Smooth muscle cell of the brain vasculature (primary cell): ENCODE results near the gene RUSF1.
"Not testable (repeated sequence)": the region's sequence is repeated elsewhere in the genome, so short reads cannot be mapped to it uniquely, and the experiment has no call there.

Source experiments
- DNase-seq: peaks from one replicate; pipeline ENCODE4 v3.0.0-alpha.2; 2012; ENCODE audit warnings: low read depth, low spot score

Gene RUSF1

DNA sequence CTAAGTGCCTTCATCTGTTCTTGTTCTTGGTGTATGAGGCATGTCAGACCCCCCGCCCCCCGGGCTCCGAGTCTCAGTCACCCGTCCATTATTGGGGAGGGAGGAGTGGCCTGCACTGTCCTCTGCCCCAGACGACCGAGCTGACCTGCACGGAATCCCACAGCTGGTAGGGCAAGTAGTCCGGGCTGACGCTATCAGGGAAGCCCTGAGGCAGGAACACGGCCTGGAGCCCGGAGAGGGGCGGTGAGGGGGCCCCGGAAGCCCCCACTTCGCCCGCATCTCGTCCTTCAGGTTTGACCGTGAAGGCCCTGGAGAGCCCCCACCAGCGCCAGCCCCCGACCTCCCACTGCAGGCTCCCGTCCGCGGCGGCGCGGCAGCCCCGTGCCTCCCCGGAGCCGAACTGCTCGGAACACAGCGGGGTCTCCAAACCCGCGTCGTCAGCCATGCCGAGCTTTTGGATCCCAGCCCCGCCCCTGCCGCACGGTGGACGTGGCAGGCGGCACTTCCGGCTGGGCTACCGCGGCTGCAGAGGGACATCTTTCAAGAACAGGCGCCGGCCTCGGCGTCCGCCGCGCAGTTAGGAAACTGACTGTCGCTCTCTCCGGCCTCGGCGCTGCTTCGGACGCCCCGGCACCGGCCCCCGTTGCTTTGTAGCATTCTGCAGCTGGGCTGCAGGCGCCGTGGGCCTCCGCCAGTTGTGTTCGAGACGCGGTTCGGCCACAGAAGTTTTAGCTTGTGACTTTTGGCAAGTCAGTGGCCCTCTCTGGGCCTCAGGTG lies at the start of gene RUSF1:
RUSF1 (minus strand) TSS at position 463 of the 777 bp plus-strand sequence; CDS start at position 445, 18 bp downstream.
- DNase-seq: peak; percentile 81

DNA sequence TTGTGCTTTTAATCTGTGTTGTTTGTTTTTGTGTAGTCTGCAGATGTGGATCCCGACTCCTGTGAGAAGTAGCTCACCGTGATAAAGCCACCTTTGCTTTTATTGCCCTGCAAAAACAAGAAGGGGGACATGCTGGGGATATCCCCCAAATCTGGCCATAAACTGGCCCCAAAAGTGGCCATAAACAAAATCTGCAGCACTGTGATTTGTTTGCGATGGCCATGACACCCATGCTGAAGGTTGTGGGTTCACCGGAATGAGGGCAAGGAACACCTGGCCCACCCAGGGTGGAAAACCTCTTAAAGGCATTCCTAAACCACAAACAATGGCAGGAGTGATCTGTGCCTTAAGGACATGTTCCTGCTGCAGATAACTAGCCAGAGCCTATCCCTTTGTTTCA lies 34.6 kb upstream of the RUSF1 start:
- DNase-seq: no peak

DNA sequence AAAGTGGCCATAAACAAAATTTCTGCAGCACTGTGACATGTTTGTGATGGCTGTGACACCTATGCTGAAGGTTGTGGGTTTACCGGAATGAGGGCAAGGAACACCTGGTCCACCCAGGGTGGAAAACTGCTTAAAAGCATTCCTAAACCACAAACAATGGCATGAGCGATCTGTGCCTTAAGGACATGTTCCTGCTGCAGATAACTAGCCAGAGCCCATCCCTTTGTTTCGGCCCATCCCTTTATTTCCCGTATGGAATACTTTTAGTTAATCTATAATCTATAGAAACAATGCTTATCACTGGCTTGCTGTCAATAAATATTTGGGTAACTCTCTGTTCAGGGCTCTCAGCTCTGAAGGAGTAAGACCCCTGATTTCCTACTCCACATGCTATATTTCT lies 31.6 kb upstream of the RUSF1 start:
- not testable (repeated sequence) for DNase-seq

DNA sequence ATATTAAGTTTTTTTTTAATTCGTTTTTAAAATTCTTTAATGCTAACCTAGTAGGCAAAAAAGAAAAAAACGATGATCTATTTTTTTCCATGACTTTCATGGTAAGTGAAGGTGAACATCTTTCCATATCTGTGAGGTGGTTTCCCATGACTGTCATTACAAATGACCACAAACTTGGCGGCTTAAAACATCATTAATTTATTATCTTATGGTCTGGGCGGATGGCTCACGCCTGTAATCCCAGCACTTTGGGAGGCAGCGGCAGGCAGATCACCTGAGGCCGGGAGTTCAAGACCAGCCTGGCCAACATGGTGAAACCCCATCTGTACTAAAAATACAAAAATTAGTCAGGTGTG lies 30.0 kb upstream of the RUSF1 start:
- DNase-seq: not testable (repeated sequence)

DNA sequence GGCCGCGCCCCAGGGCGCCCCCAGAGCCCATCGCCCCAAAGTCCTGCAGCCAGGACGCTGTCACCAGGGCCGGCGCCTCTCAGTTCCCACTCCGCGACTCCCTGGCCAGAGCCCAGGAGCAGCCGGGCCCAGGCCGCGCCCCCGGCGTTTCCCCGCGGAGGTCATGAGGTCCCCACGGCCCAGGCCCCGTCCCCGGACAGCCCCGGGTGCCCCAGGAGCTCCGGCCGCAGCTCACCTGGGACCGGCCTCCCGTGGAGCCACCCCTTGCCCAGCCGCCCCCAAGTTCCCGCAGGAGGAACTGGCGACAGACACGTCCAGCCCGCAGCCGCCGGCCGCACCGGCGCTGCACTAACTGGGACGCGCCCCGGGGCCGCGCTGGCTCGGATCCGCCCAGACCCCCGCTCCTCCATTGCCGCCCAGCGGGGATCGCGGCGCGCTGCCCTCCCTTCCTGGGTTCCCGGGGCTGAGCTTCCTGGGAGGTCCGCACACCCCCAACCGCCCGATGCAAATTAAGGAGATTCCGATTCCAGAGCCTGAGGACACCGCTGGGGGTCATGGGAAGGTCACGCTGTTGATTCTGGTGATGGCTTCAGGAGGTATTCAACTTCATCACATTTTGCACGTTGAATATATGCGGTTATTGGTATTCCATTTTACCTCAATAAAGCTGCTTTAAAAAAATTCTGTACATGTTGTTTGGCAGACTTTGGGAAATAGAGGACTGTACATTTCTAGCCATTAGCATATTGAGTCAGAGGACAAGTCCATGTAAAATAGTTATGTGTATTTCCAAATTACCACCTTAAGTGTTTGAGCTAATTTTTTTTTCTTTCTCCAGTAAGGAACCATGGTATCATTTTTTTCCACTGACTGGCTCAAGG lies 29.4 kb upstream of the RUSF1 start:
- DNase-seq: no peak

DNA sequence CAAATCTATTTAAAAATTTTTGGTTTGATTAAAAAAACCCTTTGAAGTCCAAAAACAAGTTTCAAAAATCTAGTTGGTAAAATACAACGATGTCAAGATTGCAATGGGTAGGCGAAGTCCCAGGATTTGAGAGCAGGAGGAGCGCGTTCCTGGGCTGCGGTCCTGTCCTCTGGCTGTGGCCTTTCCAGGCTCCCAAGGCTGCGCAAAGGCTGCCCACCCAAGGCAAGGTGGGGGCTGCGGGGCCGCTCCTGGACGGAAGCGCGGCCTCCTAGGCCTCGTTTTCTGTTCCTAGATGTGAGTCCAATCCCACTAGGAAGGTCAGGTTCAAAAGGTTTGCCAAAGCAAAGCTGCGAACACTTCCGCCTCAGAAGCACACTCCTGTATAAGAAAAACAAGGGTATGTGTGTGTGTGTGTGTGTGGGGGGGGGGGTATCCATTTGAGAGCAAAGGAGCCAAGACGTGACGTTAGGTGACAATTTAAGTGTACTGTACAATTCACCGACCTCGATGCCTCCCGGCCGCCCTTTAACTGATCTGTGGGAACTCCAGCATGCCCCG lies 28.7 kb upstream of the RUSF1 start:
- DNase-seq: no peak

DNA sequence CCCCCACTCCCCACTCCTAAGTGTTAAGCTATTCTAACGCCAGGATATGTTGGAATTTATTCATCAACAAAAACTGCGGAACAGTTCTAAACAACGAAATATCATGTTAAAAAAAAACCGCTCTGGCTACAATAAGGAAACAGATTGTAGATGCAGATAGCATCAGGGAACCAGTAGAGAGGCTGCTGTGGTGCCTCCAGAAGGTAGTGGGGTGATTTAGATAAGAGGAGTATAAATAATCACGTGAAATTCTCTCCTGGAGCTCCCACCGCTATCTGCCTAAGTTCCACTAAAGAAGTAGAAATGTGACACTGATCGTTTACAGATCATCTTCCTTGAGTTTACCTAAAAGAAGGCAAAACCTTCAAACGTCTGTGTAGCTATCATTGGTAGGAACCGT lies 27.5 kb upstream of the RUSF1 start:
- no peak for DNase-seq

DNA sequence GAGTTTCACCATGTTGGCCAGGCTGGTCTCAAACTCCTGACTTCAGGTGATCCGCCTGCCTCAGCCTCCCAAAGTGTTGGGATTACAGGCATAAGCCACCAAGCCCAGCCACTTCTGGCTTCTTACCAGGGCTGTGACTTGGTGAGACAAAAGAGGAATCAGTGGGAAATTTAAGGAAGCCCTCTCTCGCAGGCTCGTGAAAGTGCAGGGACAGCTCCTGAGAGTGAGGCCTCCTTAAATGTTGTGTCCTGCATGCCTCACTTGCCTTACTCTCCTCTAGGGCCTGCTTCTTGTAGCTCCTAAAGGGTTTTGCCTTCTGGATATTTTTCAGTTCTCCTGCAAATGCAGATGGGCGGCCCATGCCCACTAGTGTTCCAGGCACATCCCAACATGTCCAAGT lies 24.7 kb upstream of the RUSF1 start:
- no peak for DNase-seq

DNA sequence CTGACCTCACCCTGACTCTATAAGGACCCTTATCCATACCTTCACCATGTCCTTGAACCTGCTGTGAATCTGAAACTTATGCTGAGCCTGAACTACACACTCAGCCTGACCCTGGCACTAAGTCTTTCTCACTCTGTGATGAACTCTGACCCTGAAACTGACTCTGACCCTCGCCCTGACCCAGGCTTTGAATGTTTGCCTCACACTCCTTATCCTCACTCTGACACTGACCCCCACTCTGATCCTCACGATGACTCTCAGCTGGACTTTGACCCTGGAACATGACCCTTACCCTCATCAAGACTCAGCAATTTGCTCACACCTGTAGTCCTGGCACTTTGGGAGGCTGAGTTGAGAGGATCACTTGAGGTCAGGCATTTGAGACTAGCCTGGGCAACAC lies 23.9 kb upstream of the RUSF1 start:
- no peak for DNase-seq

DNA sequence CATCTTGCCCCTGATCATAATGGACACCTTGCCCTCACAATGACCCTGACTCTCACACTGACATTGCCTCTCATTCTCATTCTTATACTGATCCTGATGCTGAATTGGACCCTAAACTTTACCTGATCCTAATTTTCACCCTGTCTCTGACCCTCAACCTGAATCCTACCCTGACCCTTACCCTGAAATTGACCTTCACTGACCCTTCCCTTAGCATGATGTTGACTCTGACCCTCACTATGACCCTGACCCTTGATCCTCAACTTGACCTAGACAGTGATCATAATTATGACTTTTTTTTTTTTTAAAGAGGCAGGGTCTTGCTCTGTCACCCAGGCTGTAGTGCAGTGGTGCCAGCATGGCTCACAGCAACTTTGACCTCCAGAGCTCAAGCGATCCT lies 22.9 kb upstream of the RUSF1 start:
- DNase-seq: no peak

DNA sequence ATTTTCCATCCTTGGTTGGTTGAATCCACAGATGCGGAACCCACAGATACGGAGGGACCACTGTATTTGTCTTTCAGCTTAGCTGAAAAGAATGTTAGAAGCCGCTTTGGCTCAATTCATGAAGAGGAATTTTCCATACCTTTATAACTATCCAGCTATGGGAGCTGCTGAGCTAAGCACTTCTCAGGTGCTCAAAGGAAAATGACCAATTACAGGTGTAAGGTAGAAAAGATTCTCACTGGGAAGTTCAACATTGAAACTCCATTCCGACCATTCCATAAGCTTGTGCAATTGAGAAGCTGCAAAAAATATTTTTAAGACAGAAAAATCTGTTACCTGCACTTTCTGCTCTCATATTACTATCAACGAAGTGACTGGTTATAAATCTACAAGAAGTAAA lies 22.2 kb upstream of the RUSF1 start:
- no peak for DNase-seq

DNA sequence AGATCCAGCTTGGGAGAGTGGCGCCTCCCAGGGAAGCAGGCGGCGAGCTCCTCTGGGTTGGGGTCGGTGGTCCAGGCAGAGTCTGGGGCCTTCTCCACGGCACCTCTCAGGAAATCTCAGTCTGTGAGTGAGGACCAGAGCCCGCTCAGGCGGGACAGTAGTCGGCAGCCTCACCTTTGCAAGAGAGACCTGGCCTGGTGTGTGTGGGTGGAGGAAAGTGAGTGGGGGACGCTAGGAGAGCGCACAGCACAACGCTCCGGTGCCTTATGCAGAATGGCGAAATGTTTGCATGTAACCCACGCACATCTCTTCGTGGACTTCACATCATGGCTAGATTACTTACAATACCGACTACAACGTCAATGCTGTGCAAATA lies 21.7 kb upstream of the RUSF1 start:
- no peak for DNase-seq

DNA sequence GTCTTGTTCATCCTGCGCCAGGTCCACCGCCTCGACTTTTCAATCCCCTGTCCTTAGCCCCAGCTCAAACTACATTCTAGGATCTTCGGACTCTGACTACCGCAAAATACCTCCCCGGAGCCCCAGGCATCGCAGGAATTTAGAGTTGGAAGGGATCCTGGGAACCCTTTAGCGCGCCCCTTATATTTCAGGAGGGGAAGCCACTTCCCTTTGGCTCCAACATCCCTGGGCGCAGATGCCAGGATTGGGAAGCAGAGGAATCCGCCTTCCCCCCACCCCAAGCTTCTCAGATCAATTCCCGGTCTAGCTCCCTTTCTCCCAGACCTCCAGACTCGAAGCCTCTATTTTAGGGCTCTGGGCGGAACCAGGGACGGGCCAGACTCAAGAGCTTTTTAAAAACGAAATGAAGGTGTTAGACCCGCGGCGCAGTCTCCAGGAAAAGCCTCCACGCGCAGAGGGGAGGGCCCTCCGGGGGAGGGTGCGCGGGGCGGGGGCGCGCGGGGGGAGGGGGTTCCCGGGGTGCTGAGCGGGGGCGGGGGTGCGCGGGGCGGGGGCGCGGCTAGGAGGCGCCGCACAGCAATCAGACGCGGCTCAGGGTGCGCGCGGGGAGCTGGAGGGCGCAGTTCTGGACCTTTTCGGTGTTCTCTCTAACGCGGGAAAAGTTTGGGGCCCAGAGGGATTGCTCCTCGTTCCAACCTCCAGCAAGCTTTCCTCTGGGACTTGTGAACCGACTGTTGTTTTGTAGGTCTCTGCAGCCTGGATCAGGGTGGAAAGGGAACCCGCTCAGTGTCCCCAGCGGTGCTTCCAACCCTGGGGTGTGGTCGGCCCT lies 21.1 kb upstream of the RUSF1 start:
- no peak for DNase-seq

DNA sequence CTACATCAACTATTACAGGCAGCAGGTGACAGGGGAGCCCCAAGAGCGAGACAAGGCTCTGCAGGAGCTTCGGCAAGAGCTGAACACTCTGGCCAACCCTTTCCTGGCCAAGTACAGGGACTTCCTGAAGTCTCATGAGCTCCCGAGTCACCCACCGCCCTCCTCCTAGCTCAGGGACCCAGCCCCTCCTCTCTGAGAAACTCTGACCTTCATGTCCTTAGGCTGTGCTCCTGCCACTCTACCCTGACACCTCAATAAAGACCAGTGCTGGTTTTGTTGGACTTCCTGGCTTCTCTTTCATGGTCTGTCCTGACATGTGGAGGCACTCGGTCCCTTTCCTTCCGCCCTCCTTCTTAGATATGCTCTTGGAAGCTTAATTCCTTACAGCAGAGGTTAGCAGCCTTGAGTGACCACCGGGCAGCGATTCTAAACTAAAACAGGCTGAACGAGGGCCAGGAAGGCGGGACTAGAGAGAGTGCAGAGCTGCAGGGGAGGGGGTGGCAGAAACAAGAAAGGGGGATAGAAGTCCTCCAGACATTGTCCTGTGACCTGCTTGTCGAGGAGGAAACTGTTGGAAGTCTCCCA lies 20.4 kb upstream of the RUSF1 start:
- no peak for DNase-seq

DNA sequence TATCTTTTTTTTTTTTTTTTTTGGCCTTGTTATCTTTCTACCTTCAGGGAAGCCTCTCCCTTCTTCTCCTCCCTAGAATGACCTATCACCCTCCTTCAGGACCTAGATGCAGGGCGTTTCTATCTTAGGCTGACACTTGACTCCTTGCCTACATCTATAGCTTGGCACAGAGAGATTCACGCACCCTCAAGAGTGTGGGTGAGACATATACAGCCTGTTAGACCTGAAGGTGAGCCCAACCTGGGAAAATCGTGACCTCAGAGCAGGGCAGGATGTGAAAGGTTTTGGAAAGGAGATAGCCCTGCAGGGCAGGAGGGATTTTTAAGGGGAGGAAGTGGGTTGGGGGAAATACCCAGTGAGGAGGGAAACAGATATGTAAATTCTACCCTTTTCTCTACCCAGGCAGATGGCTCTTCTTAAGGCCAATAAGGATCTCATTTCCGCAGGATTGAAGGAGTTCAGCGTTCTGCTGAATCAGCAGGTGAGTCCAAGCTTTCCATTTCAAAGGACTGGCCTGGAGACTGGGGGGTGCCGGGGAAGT lies 19.6 kb upstream of the RUSF1 start, which contains the start of gene AHSP:
AHSP (plus strand) TSS at position 167 of the 541 bp plus-strand sequence; CDS start at position 407, 240 bp downstream.
- DNase-seq: no peak

DNA sequence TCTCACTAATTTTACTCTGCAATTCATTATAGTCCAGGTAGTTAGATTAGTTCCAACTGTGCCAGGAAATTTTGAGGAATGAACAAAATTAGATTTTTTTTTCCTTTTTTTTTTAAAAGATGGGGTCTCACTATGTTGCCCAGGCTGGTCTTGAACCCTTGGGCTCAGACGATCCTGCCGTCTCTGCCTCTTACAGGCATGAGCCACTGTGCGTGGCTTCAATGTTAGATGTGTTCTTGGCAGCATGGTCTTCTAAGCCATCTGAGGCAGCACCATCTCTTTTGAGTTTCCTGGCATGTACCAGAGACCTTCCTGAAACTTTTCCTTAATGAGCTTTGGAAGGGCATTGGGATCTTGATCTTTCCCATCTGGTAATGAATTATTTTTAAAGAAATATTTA lies 16.9 kb upstream of the RUSF1 start:
- DNase-seq: no peak

DNA sequence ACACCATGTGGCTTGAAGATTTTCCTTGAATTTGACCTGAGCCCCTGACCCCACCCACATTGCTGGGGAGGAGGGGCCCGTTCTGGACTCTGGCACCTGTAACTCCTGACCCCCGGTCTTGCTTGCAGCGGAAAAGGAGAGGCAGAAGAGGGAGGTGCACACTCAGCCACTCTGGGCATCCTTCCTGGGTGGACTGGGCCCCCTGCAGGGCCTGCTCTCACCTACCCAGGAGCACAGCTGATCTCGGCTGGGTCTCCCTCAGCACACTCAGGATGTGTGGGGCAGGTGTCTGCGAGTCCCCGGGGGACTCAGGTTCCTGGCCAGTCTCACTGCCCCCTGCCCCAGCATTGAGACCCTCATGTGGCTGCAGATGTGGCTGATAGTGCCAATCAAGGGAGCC lies 15.6 kb upstream of the RUSF1 start:
- not testable (repeated sequence) for DNase-seq

DNA sequence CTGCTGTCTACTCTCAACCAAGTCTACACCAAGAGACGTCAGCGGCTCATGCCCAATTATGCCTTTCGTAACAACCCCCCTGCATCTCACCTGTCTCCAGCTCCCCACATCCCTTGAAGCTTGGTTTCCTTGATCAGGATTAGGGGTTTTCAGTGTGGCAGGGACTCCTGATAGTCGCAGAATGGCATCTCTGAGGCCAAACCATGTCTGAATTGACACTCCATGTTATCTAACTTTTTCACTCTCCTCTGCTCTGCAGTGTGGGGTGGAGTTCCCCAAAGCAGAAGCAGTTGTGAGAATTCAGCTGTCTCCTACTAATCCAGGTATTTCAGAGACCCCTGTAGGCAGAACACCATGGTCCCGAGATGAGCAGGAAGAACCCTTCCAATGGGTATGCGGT lies 13.9 kb upstream of the RUSF1 start:
- DNase-seq: no peak

DNA sequence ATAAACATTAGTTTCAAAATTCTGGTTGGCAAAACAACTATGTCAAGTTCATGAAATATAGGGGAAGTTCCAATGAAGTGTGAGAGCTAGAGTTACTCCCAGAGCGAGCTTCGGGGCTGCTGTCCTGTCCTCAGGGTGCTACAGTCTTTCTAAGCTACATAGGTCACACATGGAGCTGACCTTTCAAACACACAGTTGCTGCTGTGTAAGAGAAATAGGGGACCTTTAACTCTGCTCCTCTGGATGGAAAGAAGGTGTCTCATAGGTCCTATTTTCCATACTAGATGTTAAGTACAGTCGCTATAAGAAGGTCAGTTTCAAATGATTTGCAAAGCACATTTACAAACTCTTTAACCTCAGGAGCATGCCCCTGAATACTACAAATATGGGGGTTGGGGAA lies 13.2 kb upstream of the RUSF1 start:
- no peak for DNase-seq

DNA sequence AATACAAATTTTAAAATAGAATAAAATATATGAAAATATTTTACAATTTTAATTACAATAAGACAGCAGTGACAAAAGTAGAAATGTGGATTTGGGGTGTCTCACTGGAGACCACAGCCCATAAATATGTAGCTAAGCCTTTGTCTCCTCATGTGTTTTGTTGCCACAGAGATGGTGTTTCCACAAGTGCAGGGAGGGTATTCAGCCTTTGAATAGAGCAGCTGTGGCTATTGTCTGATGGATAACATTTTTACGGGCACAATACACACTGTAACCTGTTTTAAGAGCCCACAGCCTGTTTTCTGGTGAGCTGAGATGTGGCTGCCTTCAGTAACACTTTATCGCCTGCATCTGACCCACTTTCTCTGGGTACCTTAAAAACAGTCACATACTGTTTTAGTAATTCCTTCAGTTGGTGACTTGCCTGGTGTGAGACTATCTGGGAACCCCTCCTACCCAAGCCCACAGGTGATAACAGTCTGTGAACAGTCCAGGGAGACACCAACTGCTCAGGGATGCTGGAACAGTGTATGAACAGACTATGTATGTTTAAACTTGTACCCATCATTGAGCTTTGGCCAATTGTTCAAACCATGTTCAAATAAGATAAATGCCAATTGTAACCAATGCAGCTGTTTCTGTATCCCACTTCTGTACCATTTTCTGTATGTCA lies 11.7 kb upstream of the RUSF1 start:
- DNase-seq: no peak
